IPS-20b (cell line): ENCODE results near the gene SLC38A4.
"Not testable (repeated sequence)": the region's sequence is repeated elsewhere in the genome, so short reads cannot be mapped to it uniquely, and the experiment has no call there.

Experiments used
- H3K27ac ChIP-seq: one replicate; pipeline ENCODE4 v1.5.1; 2013; ENCODE audit warnings: low read length
- H3K27me3 ChIP-seq: 2 replicates; pipeline ENCODE4 v1.6.1; 2013; ENCODE audit warnings: mild to moderate bottlenecking, low read length, inconsistent platforms; ENCODE audit not compliant: insufficient read depth
- H3K36me3 ChIP-seq: 2 replicates; pipeline ENCODE4 v1.6.1; 2013; ENCODE audit warnings: low read depth, mild to moderate bottlenecking, inconsistent platforms, low read length, moderate library complexity; ENCODE audit not compliant: insufficient read depth
- H3K4me1 ChIP-seq: 2 replicates; pipeline ENCODE4 v1.6.1; 2013; ENCODE audit warnings: mild to moderate bottlenecking, control low read depth, inconsistent platforms, low read length, moderate library complexity; ENCODE audit not compliant: insufficient read depth
- H3K4me3 ChIP-seq: 2 replicates; pipeline ENCODE4 v1.5.1; 2013; ENCODE audit warnings: mild to moderate bottlenecking, low read length, inconsistent platforms
- H3K9ac ChIP-seq: 2 replicates; pipeline ENCODE4 v1.6.1; 2013; ENCODE audit warnings: low read depth, mild to moderate bottlenecking, inconsistent platforms, low read length, moderate library complexity
- H3K9me3 ChIP-seq: 2 replicates; pipeline ENCODE4 v1.6.1; 2013; ENCODE audit warnings: mild to moderate bottlenecking, low read depth, low read length, inconsistent platforms; ENCODE audit not compliant: insufficient read depth

SLC38A4 gene, protein sequence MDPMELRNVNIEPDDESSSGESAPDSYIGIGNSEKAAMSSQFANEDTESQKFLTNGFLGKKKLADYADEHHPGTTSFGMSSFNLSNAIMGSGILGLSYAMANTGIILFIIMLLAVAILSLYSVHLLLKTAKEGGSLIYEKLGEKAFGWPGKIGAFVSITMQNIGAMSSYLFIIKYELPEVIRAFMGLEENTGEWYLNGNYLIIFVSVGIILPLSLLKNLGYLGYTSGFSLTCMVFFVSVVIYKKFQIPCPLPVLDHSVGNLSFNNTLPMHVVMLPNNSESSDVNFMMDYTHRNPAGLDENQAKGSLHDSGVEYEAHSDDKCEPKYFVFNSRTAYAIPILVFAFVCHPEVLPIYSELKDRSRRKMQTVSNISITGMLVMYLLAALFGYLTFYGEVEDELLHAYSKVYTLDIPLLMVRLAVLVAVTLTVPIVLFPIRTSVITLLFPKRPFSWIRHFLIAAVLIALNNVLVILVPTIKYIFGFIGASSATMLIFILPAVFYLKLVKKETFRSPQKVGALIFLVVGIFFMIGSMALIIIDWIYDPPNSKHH

DNA sequence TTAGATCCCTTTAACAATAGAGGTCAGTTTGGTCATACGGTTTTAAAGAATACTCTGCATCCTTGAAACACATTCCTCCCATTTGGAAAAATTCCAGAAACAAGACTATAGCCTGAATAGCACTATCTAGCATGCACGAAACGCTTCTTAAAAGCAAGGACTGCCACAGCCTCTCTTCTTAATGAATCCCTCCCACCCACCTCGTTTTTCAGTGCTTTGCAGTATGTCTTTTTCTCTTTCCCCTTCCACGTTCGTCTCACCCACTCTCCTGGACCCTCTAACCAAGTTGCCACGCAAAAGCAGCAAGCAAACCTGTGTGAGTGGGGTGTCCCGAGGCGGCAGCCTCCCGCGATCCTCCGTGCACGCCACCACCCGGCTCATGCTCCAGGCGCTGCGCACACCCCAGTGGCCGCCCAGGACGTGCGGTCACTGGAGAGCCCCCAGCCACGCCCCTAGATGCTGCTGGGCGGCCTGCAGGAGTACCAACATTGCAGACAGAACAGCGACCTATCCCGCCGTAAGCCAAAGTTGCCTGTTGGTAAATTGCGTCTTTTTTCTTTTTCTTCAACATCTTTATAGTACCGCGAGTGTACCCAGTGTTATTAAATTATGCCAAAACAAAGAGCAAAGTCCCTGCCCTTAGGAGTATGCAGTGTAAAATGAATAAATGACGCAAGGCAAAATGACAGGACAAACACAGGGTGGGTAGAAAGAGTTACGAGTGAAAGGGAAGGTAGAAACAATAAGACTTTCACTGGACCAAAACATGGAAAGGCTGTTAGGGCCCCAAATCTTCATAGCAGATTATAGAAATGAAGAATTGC, at the start of gene SLC38A4:
SLC38A4 (minus strand) TSS at position 407 of the 824 bp plus-strand sequence. CDS start 32,926 bp downstream, outside the sequence.
- peaks cover 7% of the 10 kb centered on the region; the same call in 1 of the 2 replicates for H3K4me1 ChIP-seq
- H3K4me3 ChIP-seq, result peak within 1 kb of the TSS; percentile 70
- no peaks in the 10 kb centered on the region for H3K36me3 ChIP-seq
- H3K27ac ChIP-seq, result no peak within 1 kb of the TSS
- H3K27me3 ChIP-seq, result peaks cover 70% of the 10 kb centered on the region
- no peaks in the 10 kb centered on the region for H3K9me3 ChIP-seq
- H3K9ac ChIP-seq, result no peak within 1 kb of the TSS; the same call in 1 of the 2 replicates

DNA sequence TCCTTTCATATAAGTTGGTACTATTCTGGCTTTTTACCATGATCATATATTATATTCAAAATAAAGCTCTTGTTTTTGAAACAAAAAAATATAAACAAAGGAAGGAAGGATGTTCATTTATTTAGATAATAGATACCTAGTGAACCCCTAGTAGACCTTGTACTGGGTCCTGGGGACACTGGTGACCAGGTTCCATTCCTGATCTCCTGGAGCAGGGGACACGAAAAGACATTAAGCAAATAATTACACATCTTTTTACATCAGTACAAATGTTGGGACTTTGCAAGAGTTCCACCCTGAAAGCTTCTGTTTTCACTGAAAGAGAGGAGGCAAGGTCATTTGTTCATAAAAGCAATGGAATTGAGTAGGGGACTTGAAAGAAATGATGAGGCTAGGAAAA, 49.3 kb upstream of the SLC38A4 start:
- Histone ChIP-seq H3K9ac (no peak overlapping the region), H3K9me3 (peaks cover 18% of the 10 kb centered on the region; the same call in 1 of the 2 replicates), H3K27ac (no peak overlapping the region), H3K4me1 (no peaks in the 10 kb centered on the region), H3K4me3 (no peak overlapping the region), H3K27me3 (no peaks in the 10 kb centered on the region), H3K36me3 (no peaks in the 10 kb centered on the region)

DNA sequence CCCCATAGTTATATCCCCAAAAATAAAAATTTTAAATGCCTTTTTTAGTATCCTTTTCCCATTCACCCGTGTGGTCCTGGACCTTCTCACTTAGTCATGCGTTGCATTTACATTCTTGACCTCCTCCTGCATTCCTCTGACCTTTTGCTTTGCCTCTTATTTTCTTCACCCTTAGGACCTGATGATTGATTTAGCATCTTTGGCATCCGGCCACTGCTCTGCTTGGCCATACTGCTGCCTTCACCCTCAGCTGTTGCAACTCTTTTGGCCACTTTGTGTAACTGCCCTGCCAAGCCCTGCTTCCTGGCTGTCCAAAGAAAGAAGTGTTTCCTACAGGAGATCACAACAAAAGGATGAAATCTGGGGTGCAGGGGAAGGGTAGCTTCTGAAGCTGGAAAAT, 48.8 kb upstream of the SLC38A4 start:
- Histone ChIP-seq H3K4me3 (no peak overlapping the region), H3K9ac (no peak overlapping the region), H3K27ac (no peak overlapping the region), H3K36me3 (no peaks in the 10 kb centered on the region), H3K9me3 (peaks cover 18% of the 10 kb centered on the region; the same call in 1 of the 2 replicates), H3K4me1 (no peaks in the 10 kb centered on the region), H3K27me3 (no peaks in the 10 kb centered on the region)

DNA sequence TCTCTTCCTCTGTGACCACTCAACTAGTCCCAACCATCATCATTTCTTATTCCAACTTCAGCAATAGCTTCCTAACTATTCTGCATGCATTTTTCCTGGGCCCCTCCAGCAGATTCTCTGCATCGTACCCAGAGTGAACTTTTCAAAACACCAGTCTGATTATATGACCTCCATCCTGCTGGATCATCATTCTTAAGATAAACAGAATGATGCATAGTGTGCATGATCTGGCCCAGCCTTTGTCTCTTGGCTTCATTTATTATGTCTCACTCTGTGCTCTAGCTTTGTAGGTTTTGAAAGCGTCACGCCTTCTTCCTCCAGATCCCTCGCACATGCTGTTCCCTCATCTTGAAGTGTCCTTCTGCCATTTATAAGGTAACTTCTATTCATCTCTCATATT, 46.3 kb upstream of the SLC38A4 start:
- Histone ChIP-seq H3K4me3 (no peak overlapping the region), H3K27ac (no peak overlapping the region), H3K4me1 (no peaks in the 10 kb centered on the region), H3K9me3 (peaks cover 9% of the 10 kb centered on the region; the same call in 1 of the 2 replicates), H3K9ac (no peak overlapping the region), H3K27me3 (no peaks in the 10 kb centered on the region), H3K36me3 (no peaks in the 10 kb centered on the region)

DNA sequence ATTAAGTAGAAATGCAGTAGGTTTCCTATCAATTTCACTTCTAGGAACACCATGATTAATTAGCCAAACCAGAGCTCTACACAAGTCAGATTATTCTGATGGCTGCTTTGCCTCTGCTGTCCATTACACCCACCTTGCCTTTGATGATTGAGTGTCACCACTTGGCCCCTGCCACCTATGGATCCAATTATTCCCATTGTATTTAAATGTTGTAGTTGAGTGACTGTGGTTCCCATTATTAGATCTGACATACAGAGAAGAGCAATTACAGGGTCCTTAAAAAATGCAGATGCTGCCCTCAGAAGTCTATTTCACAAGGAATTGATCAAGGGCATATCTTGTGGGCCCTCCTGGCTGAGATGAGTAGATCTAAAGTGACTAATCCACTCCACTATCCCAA, 39.5 kb upstream of the SLC38A4 start:
- Histone ChIP-seq H3K9me3 (peaks cover 37% of the 10 kb centered on the region), H3K4me3 (no peak overlapping the region), H3K27ac (no peak overlapping the region), H3K9ac (no peak overlapping the region), H3K4me1 (no peaks in the 10 kb centered on the region), H3K27me3 (no peaks in the 10 kb centered on the region), H3K36me3 (no peaks in the 10 kb centered on the region)

DNA sequence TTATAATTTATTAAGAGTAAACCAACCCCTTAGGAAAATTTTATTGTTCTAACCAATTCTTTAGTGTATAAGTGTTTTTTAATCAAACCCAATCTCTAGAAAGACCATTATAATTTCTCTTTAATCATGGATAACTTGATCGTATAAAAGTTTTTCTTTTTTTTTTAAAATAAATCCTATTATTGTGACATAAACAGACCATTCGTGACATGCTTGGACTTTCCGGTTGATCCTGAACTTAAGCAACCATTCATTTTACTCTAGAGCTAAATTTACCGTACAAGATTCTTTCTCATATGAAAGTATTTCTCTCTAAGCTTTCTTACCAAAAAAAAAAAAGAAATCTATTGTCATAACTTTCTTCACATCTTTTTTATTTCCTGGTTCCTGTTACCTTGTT, 32.6 kb upstream of the SLC38A4 start:
- H3K9ac ChIP-seq, result no peak overlapping the region
- no peaks in the 10 kb centered on the region for H3K36me3 ChIP-seq
- H3K9me3 ChIP-seq, result peaks cover 66% of the 10 kb centered on the region
- no peaks in the 10 kb centered on the region for H3K27me3 ChIP-seq
- no peak overlapping the region for H3K4me3 ChIP-seq
- H3K4me1 ChIP-seq, result no peaks in the 10 kb centered on the region
- H3K27ac ChIP-seq, result no peak overlapping the region

DNA sequence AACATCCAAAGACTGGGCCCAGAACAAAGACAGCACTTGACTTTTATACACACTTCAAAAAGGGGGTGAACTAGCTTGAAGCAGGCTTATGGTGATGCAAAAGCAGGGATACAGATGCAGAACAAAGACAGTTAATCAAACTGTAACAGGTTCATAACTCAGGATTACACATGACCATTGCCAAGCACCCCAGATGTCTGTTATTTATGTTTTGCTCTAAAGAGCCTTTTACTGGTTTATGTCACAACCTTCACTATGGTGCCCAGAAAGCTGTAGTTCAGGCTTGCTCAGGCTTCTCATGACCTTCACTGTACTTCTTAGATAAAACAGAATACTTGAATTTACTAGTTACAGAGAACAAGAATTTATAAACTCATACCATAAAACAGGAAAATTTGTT, 31.7 kb upstream of the SLC38A4 start:
- Histone ChIP-seq H3K4me1 (no peaks in the 10 kb centered on the region), H3K4me3 (no peak overlapping the region), H3K36me3 (no peaks in the 10 kb centered on the region), H3K27me3 (no peaks in the 10 kb centered on the region), H3K9ac (no peak overlapping the region), H3K27ac (no peak overlapping the region), H3K9me3 (peaks cover 66% of the 10 kb centered on the region)

DNA sequence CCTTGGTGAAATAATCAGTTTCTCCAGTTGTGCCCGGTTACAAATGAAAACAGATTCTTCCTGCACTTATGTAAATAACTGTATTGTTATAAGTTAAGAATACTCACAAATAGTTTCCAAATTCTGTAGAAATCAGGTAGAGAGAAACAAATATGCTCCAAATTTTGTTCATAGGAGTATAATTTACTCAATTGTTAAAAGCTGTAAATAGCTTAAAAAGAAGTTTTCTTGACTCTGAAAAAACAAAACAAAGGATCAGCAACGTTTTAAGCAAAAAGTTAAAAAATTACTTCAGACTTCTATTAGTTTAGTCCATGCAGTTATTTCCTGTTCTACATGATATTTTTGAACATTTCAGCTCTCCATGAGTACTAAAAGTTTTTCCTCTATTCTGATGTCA, 30.0 kb upstream of the SLC38A4 start:
- Histone ChIP-seq H3K9me3 (peaks cover 62% of the 10 kb centered on the region), H3K9ac (no peak overlapping the region), H3K27me3 (no peaks in the 10 kb centered on the region), H3K27ac (no peak overlapping the region), H3K4me3 (no peak overlapping the region), H3K36me3 (no peaks in the 10 kb centered on the region), H3K4me1 (no peaks in the 10 kb centered on the region)

DNA sequence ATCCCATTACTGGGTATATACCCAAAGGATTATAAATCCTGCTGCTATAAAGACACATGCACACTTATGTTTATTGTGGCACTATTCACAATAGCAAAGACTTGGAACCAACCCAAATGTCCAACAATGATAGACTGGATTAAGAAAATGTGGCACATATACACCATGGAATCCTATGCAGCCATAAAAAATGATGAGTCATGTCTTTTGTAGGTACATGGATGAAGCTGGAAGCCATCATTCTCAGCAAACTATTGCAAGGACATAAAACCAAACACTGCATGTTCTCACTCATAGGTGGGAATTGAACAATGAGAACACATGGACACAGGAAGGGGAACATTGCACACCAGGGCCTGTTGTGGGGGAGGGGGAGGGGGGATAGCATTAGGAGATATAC, 28.4 kb upstream of the SLC38A4 start:
- H3K36me3 ChIP-seq, H3K9ac ChIP-seq, H3K4me3 ChIP-seq, H3K27me3 ChIP-seq, H3K27ac ChIP-seq, H3K4me1 ChIP-seq: not testable (repeated sequence)
- H3K9me3 ChIP-seq, result peaks cover 47% of the 10 kb centered on the region

DNA sequence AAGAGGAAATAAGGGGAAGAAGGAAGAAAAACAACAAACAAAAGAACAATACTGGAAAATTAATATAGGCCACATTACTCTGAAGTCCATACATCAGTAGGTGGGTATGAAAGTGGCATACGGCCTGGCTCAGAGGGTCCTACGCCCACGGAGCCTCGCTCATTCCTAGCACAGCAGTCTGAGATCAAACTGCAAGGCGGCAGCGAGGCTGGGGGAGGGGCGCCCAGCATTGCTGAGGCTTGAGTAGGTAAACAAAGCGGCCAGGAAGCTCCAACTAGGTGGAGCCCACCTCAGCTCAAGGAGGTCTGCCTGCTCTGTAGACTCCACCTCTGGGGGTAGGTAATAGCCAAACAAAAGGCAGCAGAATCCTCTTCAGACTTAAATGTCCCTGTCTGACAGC, 23.0 kb upstream of the SLC38A4 start:
- H3K4me1 ChIP-seq, H3K9ac ChIP-seq, H3K36me3 ChIP-seq, H3K27ac ChIP-seq, H3K9me3 ChIP-seq, H3K27me3 ChIP-seq, H3K4me3 ChIP-seq: not testable (repeated sequence)

DNA sequence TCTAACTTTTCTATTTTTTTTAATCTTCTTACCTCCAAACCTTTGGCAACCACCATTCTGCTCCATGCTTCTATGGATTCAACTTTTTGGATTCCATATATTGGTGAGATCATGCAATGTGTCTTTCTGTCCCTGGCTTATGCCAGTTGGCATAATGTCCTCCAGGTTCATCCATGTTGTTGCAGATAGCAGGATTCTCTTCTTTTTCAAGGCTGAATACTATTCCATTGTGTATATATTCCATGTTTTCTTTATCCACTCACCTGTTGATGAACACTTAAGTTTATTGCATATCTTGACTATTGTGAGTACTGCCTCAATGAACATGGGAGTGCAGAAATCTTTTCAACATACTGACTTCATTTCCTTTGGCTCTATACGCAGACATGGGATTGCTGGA, 21.2 kb upstream of the SLC38A4 start:
- H3K9ac ChIP-seq, result no peak overlapping the region
- no peak overlapping the region for H3K4me3 ChIP-seq
- H3K9me3 ChIP-seq, result peaks cover 2% of the 10 kb centered on the region; the same call in 1 of the 2 replicates
- no peaks in the 10 kb centered on the region for H3K4me1 ChIP-seq
- H3K27ac ChIP-seq, result no peak overlapping the region
- H3K36me3 ChIP-seq, result no peaks in the 10 kb centered on the region
- H3K27me3 ChIP-seq, result no peaks in the 10 kb centered on the region
